Loucy (cell line): ENCODE results near the gene SLC7A8.

Experiments used
- EZH2phosphoT487 ChIP-seq: fragments of 200-600 bp; IDR thresholded peaks from 2 replicates; pipeline ENCODE4 v1.6.1; 2018; ENCODE audit warnings: antibody characterized with exemption, mild to moderate bottlenecking, moderate library complexity, borderline replicate concordance
- TF ChIP-seq, protein P1 (sequence below): fragments of 200-600 bp; sonication (generic); conservative IDR thresholded peaks from 2 replicates; pipeline ENCODE4 v1.5.1; 2014; ENCODE audit warnings: mild to moderate bottlenecking, antibody characterized with exemption, low read length

GRCh38 chr14:23202001-23202400 lies 18.5 kb upstream of the SLC7A8 start:
- TF ChIP-seq, protein P1, sequence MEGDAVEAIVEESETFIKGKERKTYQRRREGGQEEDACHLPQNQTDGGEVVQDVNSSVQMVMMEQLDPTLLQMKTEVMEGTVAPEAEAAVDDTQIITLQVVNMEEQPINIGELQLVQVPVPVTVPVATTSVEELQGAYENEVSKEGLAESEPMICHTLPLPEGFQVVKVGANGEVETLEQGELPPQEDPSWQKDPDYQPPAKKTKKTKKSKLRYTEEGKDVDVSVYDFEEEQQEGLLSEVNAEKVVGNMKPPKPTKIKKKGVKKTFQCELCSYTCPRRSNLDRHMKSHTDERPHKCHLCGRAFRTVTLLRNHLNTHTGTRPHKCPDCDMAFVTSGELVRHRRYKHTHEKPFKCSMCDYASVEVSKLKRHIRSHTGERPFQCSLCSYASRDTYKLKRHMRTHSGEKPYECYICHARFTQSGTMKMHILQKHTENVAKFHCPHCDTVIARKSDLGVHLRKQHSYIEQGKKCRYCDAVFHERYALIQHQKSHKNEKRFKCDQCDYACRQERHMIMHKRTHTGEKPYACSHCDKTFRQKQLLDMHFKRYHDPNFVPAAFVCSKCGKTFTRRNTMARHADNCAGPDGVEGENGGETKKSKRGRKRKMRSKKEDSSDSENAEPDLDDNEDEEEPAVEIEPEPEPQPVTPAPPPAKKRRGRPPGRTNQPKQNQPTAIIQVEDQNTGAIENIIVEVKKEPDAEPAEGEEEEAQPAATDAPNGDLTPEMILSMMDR: no peak
- TF ChIP-seq EZH2phosphoT487: no peak
